ENCODE data around the gene TGM3.

GRCh38 chr20:2279253-2279779 lies 16.5 kb upstream of the TGM3 start:
- TF ChIP-seq EZH2 (IDR thresholded peaks at IDR 0.05), result no peak
- no peak for TF ChIP-seq POLR2AphosphoS5 (IDR thresholded peaks at IDR 0.05; ENCODE audit: borderline replicate concordance, low read depth, low read length)
- TF ChIP-seq FOXP2 (optimal IDR thresholded peaks at IDR 0.05; ENCODE audit: control extremely low read depth, extremely low read length, insufficient read depth), result no peak
